Measurements from ENCODE around the gene PITPNC1.
A peak's percentile ranks its signal among the peaks of the same experiment; 100 is the strongest.
"Not testable (repeated sequence)": the region's sequence is repeated elsewhere in the genome, so short reads cannot be mapped to it uniquely, and the experiment has no call there.

The PITPNC1 gene

GRCh38 chr17:67679225-67679624 is 302.1 kb downstream of the PITPNC1 start:
- no peaks in the 10 kb centered on the region for H3K9me3 Mint-ChIP-seq
- H3K27ac Mint-ChIP-seq = no peak overlapping the region
- ATAC-seq = no peak
- no peak overlapping the region for H3K4me3 Mint-ChIP-seq
- DNase-seq = no peak
- peaks cover 18% of the 10 kb centered on the region for H3K4me1 Mint-ChIP-seq
- H3K27me3 Mint-ChIP-seq = no peaks in the 10 kb centered on the region

- Mint-ChIP-seq H3K27me3 (no peaks in the 10 kb centered on the region), H3K27ac (no peak overlapping the region), H3K4me3 (no peak overlapping the region), H3K4me1 (peaks cover 18% of the 10 kb centered on the region), H3K9me3 (no peaks in the 10 kb centered on the region)
- ATAC-seq (no peak), DNase-seq (no peak)
Measured at GRCh38 chr17:67679721-67680120, 302.6 kb downstream of the PITPNC1 start.

- H3K27me3 Mint-ChIP-seq = no peaks in the 10 kb centered on the region
- ATAC-seq = no peak
- H3K9me3 Mint-ChIP-seq = no peaks in the 10 kb centered on the region
- peak overlapping the region in 1 of 2 donors; percentile 42 for H3K27ac Mint-ChIP-seq
- DNase-seq = no peak
- H3K4me1 Mint-ChIP-seq = peaks cover 18% of the 10 kb centered on the region
- no peak overlapping the region for H3K4me3 Mint-ChIP-seq
Measured at GRCh38 chr17:67680445-67681224, 303.6 kb downstream of the PITPNC1 start.

GRCh38 chr17:67682196-67682595 is 305.1 kb downstream of the PITPNC1 start:
- H3K4me3 Mint-ChIP-seq = no peak overlapping the region
- H3K9me3 Mint-ChIP-seq = no peaks in the 10 kb centered on the region
- no peak for DNase-seq
- peaks cover 18% of the 10 kb centered on the region for H3K4me1 Mint-ChIP-seq
- no peaks in the 10 kb centered on the region for H3K27me3 Mint-ChIP-seq
- ATAC-seq = no peak
- H3K27ac Mint-ChIP-seq = no peak overlapping the region

- DNase-seq = no peak
- H3K4me3 Mint-ChIP-seq = no peak overlapping the region
- H3K27me3 Mint-ChIP-seq = no peaks in the 10 kb centered on the region
- H3K4me1 Mint-ChIP-seq = peaks cover 10% of the 10 kb centered on the region
- ATAC-seq = no peak
- no peaks in the 10 kb centered on the region for H3K9me3 Mint-ChIP-seq
- H3K27ac Mint-ChIP-seq = peak overlapping the region in 1 of 2 donors; percentile 5
Measured at GRCh38 chr17:67685351-67685750, 308.3 kb downstream of the PITPNC1 start.

GRCh38 chr17:67686241-67686640 is 309.2 kb downstream of the PITPNC1 start:
- ATAC-seq (no peak), DNase-seq (no peak)
- Mint-ChIP-seq H3K4me3 (no peak overlapping the region), H3K4me1 (peaks cover 4% of the 10 kb centered on the region), H3K27me3 (no peaks in the 10 kb centered on the region), H3K27ac (no peak overlapping the region), H3K9me3 (no peaks in the 10 kb centered on the region)

- Mint-ChIP-seq H3K4me3 (no peak overlapping the region), H3K9me3 (no peaks in the 10 kb centered on the region), H3K4me1 (peaks cover 4% of the 10 kb centered on the region), H3K27me3 (no peaks in the 10 kb centered on the region), H3K27ac (no peak overlapping the region)
- DNase-seq (no peak), ATAC-seq (no peak)
Measured at GRCh38 chr17:67687511-67687910, 310.4 kb downstream of the PITPNC1 start.

GRCh38 chr17:67689534-67690177 is 312.6 kb downstream of the PITPNC1 start:
- Mint-ChIP-seq H3K9me3 (no peaks in the 10 kb centered on the region), H3K4me3 (no peak overlapping the region), H3K27ac (no peak overlapping the region), H3K27me3 (no peaks in the 10 kb centered on the region), H3K4me1 (peaks cover 4% of the 10 kb centered on the region)
- DNase-seq (peak; percentile 35 to 45), ATAC-seq (peak; percentile 39)

GRCh38 chr17:67693811-67694210 is 316.7 kb downstream of the PITPNC1 start:
- Mint-ChIP-seq H3K4me3 (no peak overlapping the region), H3K4me1 (peaks cover 4% of the 10 kb centered on the region), H3K27me3 (no peaks in the 10 kb centered on the region), H3K9me3 (no peaks in the 10 kb centered on the region), H3K27ac (peak overlapping the region in 1 of 2 donors; percentile 57)
- ATAC-seq (no peak), DNase-seq (no peak)

- H3K4me3 Mint-ChIP-seq = no peak overlapping the region
- H3K27me3 Mint-ChIP-seq = no peaks in the 10 kb centered on the region
- H3K9me3 Mint-ChIP-seq = no peaks in the 10 kb centered on the region
- no peak for ATAC-seq
- no peaks in the 10 kb centered on the region for H3K4me1 Mint-ChIP-seq
- H3K27ac Mint-ChIP-seq = no peak overlapping the region
- no peak for DNase-seq
Measured at GRCh38 chr17:67696347-67696746, 319.3 kb downstream of the PITPNC1 start.

- no peak overlapping the region for H3K4me3 Mint-ChIP-seq
- DNase-seq (no peak), ATAC-seq (no peak)
- no peaks in the 10 kb centered on the region for H3K4me1 Mint-ChIP-seq
- H3K9me3 Mint-ChIP-seq = no peaks in the 10 kb centered on the region
- no peak overlapping the region for H3K27ac Mint-ChIP-seq
- H3K27me3 Mint-ChIP-seq = no peaks in the 10 kb centered on the region
Measured at GRCh38 chr17:67696853-67697498, 319.9 kb downstream of the PITPNC1 start.

GRCh38 chr17:67700037-67700724 is 323.1 kb downstream of the PITPNC1 start:
- no peaks in the 10 kb centered on the region for H3K9me3 Mint-ChIP-seq
- DNase-seq = no peak
- no peaks in the 10 kb centered on the region for H3K27me3 Mint-ChIP-seq
- no peaks in the 10 kb centered on the region for H3K4me1 Mint-ChIP-seq
- H3K4me3 Mint-ChIP-seq = no peak overlapping the region
- H3K27ac Mint-ChIP-seq = no peak overlapping the region
- ATAC-seq = no peak

- Mint-ChIP-seq H3K9me3 (no peaks in the 10 kb centered on the region), H3K27me3 (no peaks in the 10 kb centered on the region), H3K4me3 (no peak overlapping the region), H3K27ac (no peak overlapping the region), H3K4me1 (no peaks in the 10 kb centered on the region)
- ATAC-seq (no peak), DNase-seq (no peak)
Measured at GRCh38 chr17:67700725-67701119, 323.6 kb downstream of the PITPNC1 start.

- H3K9me3 Mint-ChIP-seq, H3K27ac Mint-ChIP-seq, H3K4me3 Mint-ChIP-seq, ATAC-seq, H3K4me1 Mint-ChIP-seq, H3K27me3 Mint-ChIP-seq, DNase-seq: not testable (repeated sequence)
Measured at GRCh38 chr17:67702861-67703260, 325.8 kb downstream of the PITPNC1 start.

- no peaks in the 10 kb centered on the region for H3K27me3 Mint-ChIP-seq
- no peaks in the 10 kb centered on the region for H3K9me3 Mint-ChIP-seq
- no peak overlapping the region for H3K27ac Mint-ChIP-seq
- no peak overlapping the region for H3K4me3 Mint-ChIP-seq
- H3K4me1 Mint-ChIP-seq = no peaks in the 10 kb centered on the region
- ATAC-seq (no peak), DNase-seq (no peak)
Measured at GRCh38 chr17:67707442-67707841, 330.4 kb downstream of the PITPNC1 start.

GRCh38 chr17:67708378-67708777 is 331.3 kb downstream of the PITPNC1 start:
- H3K9me3 Mint-ChIP-seq = no peaks in the 10 kb centered on the region
- H3K4me1 Mint-ChIP-seq = no peaks in the 10 kb centered on the region
- H3K4me3 Mint-ChIP-seq = no peak overlapping the region
- H3K27ac Mint-ChIP-seq = no peak overlapping the region
- no peak for ATAC-seq
- H3K27me3 Mint-ChIP-seq = no peaks in the 10 kb centered on the region
- DNase-seq = no peak

All from stimulated activated naive CD8-positive, alpha-beta T cell treated with anti-CD3 and anti-CD28 coated beads, Interleukin-15, amount 100 ng/mL, for 72 hours (primary cell).